GM21786 (cell line): ENCODE measurements around the gene TMC3.

ENCODE experiments used
- ATAC-seq: cut with Tn5 transposase; IDR thresholded peaks from one replicate; pipeline ENCODE4 v1.9.1; 2021; ENCODE audit not compliant: unreplicated experiment

The TMC3 gene

GRCh38 chr15:81385721-81386076 is 11.7 kb upstream of the TMC3 start:
- no peak for ATAC-seq

- ATAC-seq, result no peak
These were observed 11.1 kb upstream of the TMC3 start for GRCh38 chr15:81384891-81385720.

- no peak for ATAC-seq
These were observed 7.7 kb upstream of the TMC3 start for GRCh38 chr15:81381720-81382119.

DNA sequence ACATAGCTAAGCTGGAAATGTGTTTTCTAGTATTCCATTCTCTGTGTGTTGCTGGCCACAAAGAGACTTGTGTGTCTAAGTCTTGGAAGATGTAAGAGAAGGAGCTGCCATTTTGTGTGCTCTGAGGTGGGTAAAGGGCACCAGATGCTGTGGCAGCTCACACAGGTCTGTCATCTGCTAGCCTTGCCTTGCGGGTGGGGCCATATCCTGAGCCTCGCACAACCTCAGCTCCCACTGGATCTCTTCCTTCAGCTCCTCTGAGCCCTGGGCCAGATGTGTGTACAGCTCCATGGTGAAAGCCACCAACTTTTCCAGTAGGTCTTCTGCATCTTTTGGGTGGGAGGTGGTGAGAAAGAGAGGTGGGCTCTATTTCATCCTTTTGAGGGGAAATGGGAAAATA is 6.7 kb upstream of the TMC3 start:
- no peak for ATAC-seq

DNA sequence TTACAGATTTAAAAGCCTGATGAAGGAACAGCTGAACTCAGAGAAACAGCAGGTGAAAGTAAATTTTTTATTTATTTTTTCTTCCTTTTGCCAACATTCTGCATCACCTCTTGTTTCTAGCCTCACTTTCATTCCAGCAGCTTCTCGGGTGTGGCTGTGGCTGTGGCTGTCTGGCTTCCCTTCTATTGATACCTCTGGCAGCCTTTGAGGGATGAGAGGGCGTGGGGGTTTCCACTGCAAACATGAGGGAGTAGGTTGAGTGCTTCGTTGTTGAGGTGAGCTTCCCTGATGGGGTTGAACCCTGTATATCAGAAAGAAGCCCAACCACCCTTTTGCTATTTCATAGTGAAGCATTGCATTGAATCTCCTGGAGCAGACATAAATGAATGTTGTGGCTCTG is 6.2 kb upstream of the TMC3 start:
- ATAC-seq, result no peak

DNA sequence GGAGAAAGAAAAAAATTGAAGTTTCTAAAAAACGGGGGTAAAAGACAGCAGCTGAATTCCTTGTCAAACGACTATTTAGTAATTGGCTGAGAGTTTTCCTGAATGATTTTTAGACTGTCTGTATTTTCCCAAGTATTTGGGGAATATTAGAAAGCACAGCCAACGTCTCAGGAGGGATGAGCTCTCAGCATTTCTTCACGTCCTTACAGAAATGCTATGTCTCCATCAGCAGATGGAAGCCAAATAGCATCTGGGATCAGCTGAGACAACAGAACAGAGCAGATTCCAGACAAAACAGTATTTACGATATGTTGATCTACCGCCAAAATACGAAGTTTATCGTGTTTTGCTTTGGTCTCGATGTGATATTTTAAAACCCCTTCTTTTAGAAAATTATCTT is 5.3 kb upstream of the TMC3 start:
- no peak for ATAC-seq

DNA sequence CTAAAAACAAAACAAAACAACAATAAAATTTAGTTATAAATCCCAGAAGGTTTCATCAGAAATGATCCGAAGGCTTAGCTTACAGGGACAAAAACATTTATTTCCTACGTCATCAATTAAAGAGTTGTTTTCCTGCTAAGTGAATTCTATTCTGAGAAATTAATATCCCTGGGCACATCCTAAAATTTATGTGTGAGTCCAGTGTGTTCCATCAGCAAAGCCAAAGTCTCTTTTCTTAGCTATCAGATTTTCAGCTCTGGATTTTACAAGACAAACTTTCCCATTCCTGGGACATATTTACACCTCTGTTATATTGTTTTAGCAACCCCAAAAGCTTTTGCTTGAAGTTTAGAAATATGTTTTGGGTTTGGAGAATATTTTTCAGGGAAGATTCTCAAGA is 4.4 kb upstream of the TMC3 start:
- ATAC-seq, result no peak

DNA sequence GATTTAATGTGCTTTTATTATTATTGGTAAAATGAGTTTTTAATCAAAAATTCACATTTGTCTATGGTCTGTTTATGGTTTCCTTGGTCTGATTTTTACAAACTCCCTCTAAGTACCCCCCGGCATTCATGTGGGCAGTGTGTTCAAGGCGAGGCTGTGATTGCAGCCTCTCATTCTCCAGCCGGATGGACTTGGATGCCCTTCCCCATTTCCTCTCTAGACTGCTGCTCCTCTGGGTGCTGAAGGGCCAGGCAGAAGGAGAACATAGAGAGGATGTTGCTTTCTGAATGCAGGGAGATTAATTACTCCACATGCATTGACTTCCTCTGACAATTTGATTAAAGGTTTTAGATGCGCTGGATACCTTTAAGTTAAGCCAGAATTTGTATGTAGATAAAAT is 3.9 kb upstream of the TMC3 start:
- ATAC-seq, result no peak

DNA sequence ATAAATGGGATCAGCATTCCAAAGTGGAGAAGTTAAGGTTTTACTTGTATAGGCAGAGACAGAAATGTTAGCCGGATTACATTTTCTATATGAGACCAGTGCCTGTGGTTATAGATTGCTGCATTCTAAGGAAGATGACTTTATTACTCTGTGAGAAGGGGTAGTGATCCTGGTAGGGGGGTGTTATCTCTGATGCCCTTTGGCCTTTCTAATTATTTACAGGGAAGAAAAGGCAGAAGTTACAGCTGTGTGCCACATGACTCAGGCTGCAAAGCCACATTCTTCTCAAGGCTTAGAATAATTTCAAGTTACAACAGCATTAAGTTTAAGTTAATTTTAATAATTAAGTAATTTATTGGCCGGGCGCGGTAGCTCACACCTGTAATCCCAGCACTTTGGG is 2.2 kb upstream of the TMC3 start:
- ATAC-seq, result no peak

GRCh38 chr15:81375461-81375860 is 1.4 kb upstream of the TMC3 start:
- no peak for ATAC-seq

- no peak for ATAC-seq
These were observed 837 bp downstream of the TMC3 start for GRCh38 chr15:81373176-81373575.

- no peak for ATAC-seq
These were observed 1.4 kb downstream of the TMC3 start for GRCh38 chr15:81372575-81372974.

DNA sequence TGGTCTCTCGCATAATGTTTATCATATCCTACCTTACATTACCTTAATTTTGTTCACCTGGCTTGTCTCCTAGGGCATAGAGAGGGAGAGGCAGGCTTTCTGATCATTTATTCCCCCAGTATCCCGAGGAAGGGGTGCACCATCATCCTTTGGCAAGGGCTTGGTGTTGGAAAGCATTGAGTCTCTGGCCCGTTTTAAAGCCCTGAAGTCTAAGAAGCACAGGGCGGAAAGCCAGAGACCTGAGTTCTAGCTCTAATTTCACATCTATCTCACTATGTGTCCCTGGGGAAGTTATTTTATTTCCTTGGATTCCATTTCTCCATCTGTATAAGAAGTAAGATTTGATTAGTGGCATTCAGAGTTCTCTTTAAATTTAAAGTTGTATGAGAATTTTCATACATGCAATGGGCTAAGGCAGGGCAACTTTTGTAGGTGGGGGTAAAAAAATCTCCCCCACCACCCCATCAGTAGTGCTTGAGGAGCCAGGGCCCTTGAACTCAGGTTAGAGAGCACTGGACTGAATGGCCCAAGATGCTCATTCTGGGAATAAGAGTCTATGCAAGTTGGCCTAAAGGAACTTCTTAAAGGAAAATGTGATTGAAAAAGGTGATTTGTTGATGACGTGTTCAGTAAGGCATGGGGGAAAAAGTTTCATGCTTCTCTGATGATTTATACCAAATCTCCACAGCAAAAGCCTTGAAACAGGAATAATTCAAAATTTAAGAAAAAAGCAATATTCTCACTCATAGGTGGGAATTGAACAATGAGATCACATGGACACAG is 10.1 kb downstream of the TMC3 start:
- no peak for ATAC-seq

DNA sequence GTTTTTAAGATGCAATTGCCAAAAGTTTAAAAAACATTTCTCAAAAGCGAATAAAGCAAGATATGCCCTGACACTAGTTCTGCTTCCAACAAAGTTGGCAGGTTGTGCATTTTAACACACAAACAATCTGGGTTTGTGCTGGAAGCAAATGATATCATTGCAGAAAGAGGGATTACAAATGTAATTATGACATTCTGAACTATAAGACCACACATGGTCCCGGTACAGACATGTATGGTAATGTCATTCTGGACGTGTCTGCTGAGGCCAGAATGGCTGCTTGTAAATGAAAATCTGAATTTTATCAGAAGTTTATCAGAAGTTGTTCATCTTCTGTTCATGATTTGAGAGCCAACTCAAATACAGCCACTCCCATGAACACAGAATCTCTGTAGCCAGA is 10.7 kb downstream of the TMC3 start:
- ATAC-seq, result no peak

DNA sequence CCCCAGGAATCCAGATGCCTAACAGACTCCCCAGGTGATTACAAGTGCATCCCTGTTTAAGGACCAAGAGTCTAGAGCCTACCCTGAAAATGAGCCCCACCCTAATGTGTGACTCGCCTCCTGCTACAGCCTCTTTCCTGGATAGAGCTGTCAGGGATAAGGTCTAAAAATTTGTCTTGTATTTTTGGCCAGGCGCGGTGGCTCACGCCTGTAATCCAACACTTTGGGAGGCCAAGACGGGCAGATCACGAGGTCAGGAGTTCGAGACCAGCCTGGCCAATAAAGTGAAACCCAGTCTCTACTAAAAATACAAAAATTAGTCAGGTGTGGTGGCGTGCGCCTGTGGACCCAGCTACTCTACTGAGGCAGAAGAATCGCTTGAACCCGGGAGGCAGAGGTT is 11.2 kb downstream of the TMC3 start:
- ATAC-seq, result no peak

DNA sequence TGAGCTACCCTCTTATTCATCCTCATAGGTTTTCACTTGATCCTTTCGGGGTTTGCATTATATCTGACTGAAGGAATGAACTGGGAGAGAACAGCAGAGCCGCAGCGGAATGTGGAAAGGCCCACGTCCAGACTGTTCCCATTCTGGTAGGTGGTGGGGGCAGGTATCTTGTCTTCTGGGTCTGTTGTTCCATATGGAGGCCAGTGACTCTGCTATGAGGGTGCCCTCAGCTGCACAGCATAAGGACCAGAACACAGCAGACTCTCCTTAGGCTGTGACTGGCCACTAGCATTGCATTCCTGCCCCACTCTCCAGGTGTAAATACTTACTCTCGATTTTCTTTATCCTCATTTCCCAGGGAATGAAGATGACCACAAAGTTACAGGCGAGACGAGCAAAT is 12.1 kb downstream of the TMC3 start:
- ATAC-seq, result no peak

- no peak for ATAC-seq
These were observed 13.5 kb downstream of the TMC3 start for GRCh38 chr15:81360491-81360890.

DNA sequence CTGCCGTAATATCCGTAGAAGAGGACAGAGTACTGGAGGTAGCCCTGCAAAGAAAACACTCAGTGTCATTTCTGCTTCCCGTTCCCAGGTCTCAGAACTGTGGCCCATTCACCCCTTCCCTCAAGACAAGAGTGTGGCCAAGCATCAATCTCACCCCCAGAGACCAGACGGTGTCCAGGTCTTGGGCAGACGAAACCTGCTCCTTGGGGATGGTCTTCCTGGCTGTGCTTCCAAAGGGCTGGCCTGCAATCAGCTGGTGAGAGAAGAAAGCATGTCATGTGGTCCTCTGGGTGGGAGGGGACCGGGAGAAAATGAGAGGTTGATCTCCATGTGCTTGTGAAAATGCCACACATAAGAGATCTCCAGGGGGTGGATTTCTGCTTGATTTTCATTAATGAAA is 15.8 kb downstream of the TMC3 start:
- no peak for ATAC-seq

DNA sequence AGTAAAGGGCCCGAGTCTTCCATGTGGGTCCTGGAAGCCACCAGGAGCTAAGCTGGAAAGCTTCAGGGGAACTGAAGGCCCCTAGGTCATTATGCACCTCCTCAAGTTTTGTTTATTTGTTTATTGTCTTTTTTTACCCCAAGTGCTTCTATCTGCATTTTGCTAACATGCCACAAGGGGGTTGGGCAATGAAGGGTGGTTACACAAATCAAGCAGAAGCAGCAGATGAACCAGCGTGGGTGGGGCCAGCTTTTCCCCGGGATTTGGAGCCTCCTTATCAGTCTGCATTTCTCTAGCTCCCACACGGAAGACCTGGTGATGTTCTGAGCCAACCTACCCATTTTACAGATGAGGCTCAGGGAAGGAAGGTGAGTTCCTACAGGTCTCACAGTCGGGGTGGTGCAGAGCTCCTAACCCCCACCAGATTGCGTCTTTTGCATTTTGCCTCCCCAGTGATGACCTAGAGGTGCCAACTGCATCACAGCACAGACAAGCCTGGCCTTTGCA is 16.8 kb downstream of the TMC3 start:
- ATAC-seq, result no peak

GRCh38 chr15:81356252-81356651 is 17.8 kb downstream of the TMC3 start:
- no peak for ATAC-seq

DNA sequence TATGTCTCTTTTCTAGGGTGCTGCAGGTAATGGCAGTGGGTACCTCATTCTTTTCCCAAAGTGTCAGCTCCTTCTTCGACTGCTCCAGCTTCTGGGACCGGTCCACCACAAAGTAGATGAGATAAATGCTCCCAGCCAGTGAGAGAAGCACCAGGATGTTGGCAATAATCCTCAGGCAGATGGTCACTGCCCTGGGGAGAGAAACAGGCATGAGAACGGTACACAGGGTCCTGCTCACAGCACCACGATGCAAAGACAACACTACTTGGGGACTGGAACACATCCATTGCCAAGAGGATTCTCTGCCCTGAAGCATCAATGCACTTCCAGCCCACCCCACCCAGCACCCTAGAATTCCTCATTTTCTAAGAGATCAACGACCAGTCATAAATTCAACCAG is 22.4 kb downstream of the TMC3 start:
- ATAC-seq, result no peak

- no peak for ATAC-seq
These were observed 24.7 kb downstream of the TMC3 start for GRCh38 chr15:81349271-81349670.
